Neural cell (in vitro differentiated cells): ENCODE results near the gene WNT5B. TPM values are rescaled to one million over a fixed set of nuclear protein-coding genes. Genes with fewer than 3 reads are reported as not detected.
A peak's percentile ranks its signal among the peaks of the same experiment; 100 is the strongest.

Experiments used
- H2AFZ ChIP-seq: fragments of 200-600, 300-800 bp; sonication (generic), shearing (Covaris generic); 2 replicates; pipeline ENCODE4 v1.6.0; 2014; ENCODE audit warnings: low read depth, mild to moderate bottlenecking, antibody characterized with exemption, low read length, moderate library complexity
- H3F3A ChIP-seq: fragments of 200-600 bp; shearing (Covaris generic); 2 replicates; pipeline ENCODE4 v1.6.1; 2016; ENCODE audit warnings: mild to moderate bottlenecking, moderate library complexity, mixed read lengths, antibody characterized with exemption, low read length; ENCODE audit not compliant: insufficient read depth, poor library complexity, severe bottlenecking
- H3K27ac ChIP-seq: fragments of 200-600, 300-800 bp; sonication (generic), shearing (Covaris generic); 2 replicates; pipeline ENCODE4 v1.5.1; 2014; ENCODE audit warnings: mild to moderate bottlenecking, low read length, moderate library complexity
- H3K27me3 ChIP-seq: fragments of 300-800, 200-600 bp; sonication (generic), shearing (Covaris generic); 2 replicates; pipeline ENCODE4 v1.6.0; 2014; ENCODE audit warnings: mild to moderate bottlenecking, low read depth, low read length, moderate library complexity; ENCODE audit not compliant: insufficient read depth
- H3K36me3 ChIP-seq: fragments of 300-800, 200-600 bp; sonication (generic), shearing (Covaris generic); 2 replicates; pipeline ENCODE4 v1.5.1; 2014; ENCODE audit warnings: mild to moderate bottlenecking, antibody characterized with exemption, low read length, moderate library complexity; ENCODE audit not compliant: insufficient read depth
- H3K4me2 ChIP-seq: fragments of 300-800, 200-600 bp; sonication (generic), shearing (Covaris generic); 2 replicates; pipeline ENCODE4 v1.6.0; 2014; ENCODE audit warnings: mild to moderate bottlenecking, low read length
- H3K4me3 ChIP-seq: fragments of 300-800, 200-600 bp; sonication (generic), shearing (Covaris generic); 2 replicates; pipeline ENCODE4 v1.5.1; 2014; ENCODE audit warnings: mild to moderate bottlenecking, low read length, moderate library complexity
- H3K79me2 ChIP-seq: fragments of 200-600 bp; shearing (Covaris generic); replicated peaks from 2 replicates; pipeline ENCODE4 v1.6.0; 2014; ENCODE audit warnings: mild to moderate bottlenecking, low read length, moderate library complexity; ENCODE audit not compliant: insufficient read depth
- H3K9ac ChIP-seq: fragments of 300-800, 200-600 bp; sonication (generic), shearing (Covaris generic); 2 replicates; pipeline ENCODE4 v1.6.1; 2016; ENCODE audit warnings: mild to moderate bottlenecking, low read length, mixed read lengths
- H3K9me2 ChIP-seq: fragments of 200-600 bp; shearing (Covaris generic); 2 replicates; pipeline ENCODE4 v1.6.1; 2016; ENCODE audit warnings: mild to moderate bottlenecking, low read length, mixed read lengths; ENCODE audit not compliant: insufficient read depth
- H3K9me3 ChIP-seq: fragments of 200-600, 300-800 bp; sonication (generic), shearing (Covaris generic); 2 replicates; pipeline ENCODE4 v1.6.1; 2016; ENCODE audit warnings: mild to moderate bottlenecking, mixed run types, low read length, moderate library complexity, mixed read lengths
- H4K20me1 ChIP-seq: fragments of 200-600 bp; shearing (Covaris generic); 2 replicates; pipeline ENCODE4 v1.6.1; 2016; ENCODE audit warnings: mild to moderate bottlenecking, mixed run types; ENCODE audit not compliant: insufficient read depth
- CTCF ChIP-seq: fragments of 450-650 bp; IDR thresholded peaks from 2 replicates; pipeline ENCODE4 v1.5.1; 2014; ENCODE audit warnings: antibody characterized with exemption, mild to moderate bottlenecking, moderate library complexity; ENCODE audit not compliant: poor library complexity, severe bottlenecking
- EP300 ChIP-seq: fragments of 450-650 bp; conservative IDR thresholded peaks from 2 replicates; pipeline ENCODE4 v1.6.1; 2014; ENCODE audit warnings: antibody characterized with exemption, mild to moderate bottlenecking, moderate library complexity; ENCODE audit not compliant: poor library complexity, severe bottlenecking
- EZH2 ChIP-seq: fragments of 200-600, 300-800 bp; shearing (Covaris generic), sonication (generic); IDR thresholded peaks from 2 replicates; pipeline ENCODE4 v1.6.1; 2014; ENCODE audit warnings: antibody characterized with exemption, low read length, borderline replicate concordance, mild to moderate bottlenecking; ENCODE audit not compliant: insufficient read depth, poor library complexity, severe bottlenecking
- MXI1 ChIP-seq: fragments of 450-650 bp; conservative IDR thresholded peaks from 2 replicates; pipeline ENCODE4 v1.6.1; 2014; ENCODE audit warnings: antibody characterized with exemption, mild to moderate bottlenecking; ENCODE audit not compliant: poor library complexity, severe bottlenecking
- POLR2AphosphoS5 ChIP-seq: IDR thresholded peaks from 2 replicates; pipeline ENCODE4 v1.6.1; 2012
- RAD21 ChIP-seq: fragments of 450-650 bp; conservative IDR thresholded peaks from 2 replicates; pipeline ENCODE4 v1.6.1; 2014; ENCODE audit warnings: antibody characterized with exemption, mild to moderate bottlenecking, moderate library complexity
- REST ChIP-seq: IDR thresholded peaks from 2 replicates; pipeline ENCODE4 v1.6.1; 2012; ENCODE audit warnings: borderline replicate concordance
- SMC3 ChIP-seq: fragments of 450-650 bp; conservative IDR thresholded peaks from 2 replicates; pipeline ENCODE4 v1.6.1; 2014; ENCODE audit warnings: antibody characterized with exemption, mild to moderate bottlenecking, moderate library complexity; ENCODE audit not compliant: poor library complexity
- TAF1 ChIP-seq: IDR thresholded peaks from 2 replicates; pipeline ENCODE4 v1.6.1; 2012; ENCODE audit warnings: low read depth
- polyA plus RNA-seq: library from polyadenylated mRNA; depleted of rRNA; stranded (reverse); fragments of >200 nt; gene quantifications from 2 replicates; pipeline ENCODE4 v1.2.3, GENCODE V29; 2014

The WNT5B gene
- polyA plus RNA-seq, 1 donor from 2014 or later, result 17.0 TPM

GRCh38 chr12:1606021-1606622 is 22.9 kb upstream of the WNT5B start:
- Histone ChIP-seq H3F3A (peaks cover 2% of the 10 kb centered on the region), H3K27me3 (no peaks in the 10 kb centered on the region), H3K9me3 (no peaks in the 10 kb centered on the region), H3K4me2 (peak overlapping the region; percentile 32), H3K9me2 (no peaks in the 10 kb centered on the region), H3K4me3 (peak overlapping the region; percentile 62), H3K36me3 (no peaks in the 10 kb centered on the region), H3K79me2 (peaks cover 41% of the 10 kb centered on the region), H3K9ac (peak overlapping the region; percentile 32), H4K20me1 (no peaks in the 10 kb centered on the region), H3K27ac (no peak overlapping the region), H2AFZ (no peak overlapping the region)
- TF ChIP-seq SMC3 (no peak), EP300 (no peak), POLR2AphosphoS5 (no peak), MXI1 (no peak), REST (no peak), RAD21 (no peak), EZH2 (no peak)

GRCh38 chr12:1607940-1608712 is 20.9 kb upstream of the WNT5B start:
- Histone ChIP-seq H3F3A (peaks cover 2% of the 10 kb centered on the region), H3K27ac (no peak overlapping the region), H3K9me2 (no peaks in the 10 kb centered on the region), H3K27me3 (no peaks in the 10 kb centered on the region), H2AFZ (no peak overlapping the region), H3K4me3 (no peak overlapping the region), H3K79me2 (peaks cover 31% of the 10 kb centered on the region), H3K4me2 (no peak overlapping the region), H3K9ac (no peak overlapping the region), H3K36me3 (no peaks in the 10 kb centered on the region), H3K9me3 (no peaks in the 10 kb centered on the region), H4K20me1 (no peaks in the 10 kb centered on the region)
- TF ChIP-seq CTCF, result no peak
- no peak for TF ChIP-seq EZH2
- TF ChIP-seq TAF1, result no peak
- TF ChIP-seq RAD21, result no peak
- TF ChIP-seq SMC3, result no peak
- no peak for TF ChIP-seq REST
- no peak for TF ChIP-seq EP300
- no peak for TF ChIP-seq POLR2AphosphoS5
- TF ChIP-seq MXI1, result no peak
